ENCODE measurements around the gene SH3PXD2A. TPM values are rescaled to one million over a fixed set of nuclear protein-coding genes. Genes with fewer than 3 reads are reported as not detected.
A peak's percentile ranks its signal among the peaks of the same experiment; 100 is the strongest.

Gene SH3PXD2A
- total and polyA plus RNA-seq, 10 donors = 2.6 to 50.0 (median 35.2) TPM

GRCh38 chr10:103617602-103618385 is 237.6 kb downstream of the SH3PXD2A start:
- peaks cover 0 to 93% (median 35%) of the 10 kb centered on the region in 6 donors for H3K36me3 ChIP-seq
- DNase-seq = no peak
- no peak overlapping the region for H3K4me3 ChIP-seq
- intact Hi-C loops (cut with DNase I; ENCODE audit: low total_unique reads) = no loop called here
- WGBS, 5 donors = 81 to 93% (median 89%) methylated on average over 8 to 13 of the region's 13 CpGs
- H3K27ac ChIP-seq = peak overlapping the region in 5 of 8 donors; percentile 39 to 62 (median 55)
- no peaks in the 10 kb centered on the region for H3K27me3 ChIP-seq (replicated peaks in 1 of 7)
- no peak for TF ChIP-seq POLR2AphosphoS5 (IDR thresholded peaks at IDR 0.05)
- TF ChIP-seq POLR2A (IDR thresholded peaks at IDR 0.05) = no peak
- peaks cover 0 to 61% (median 23%) of the 10 kb centered on the region in 6 donors for H3K4me1 ChIP-seq
- H3K9me3 ChIP-seq = no peaks in the 10 kb centered on the region

DNA sequence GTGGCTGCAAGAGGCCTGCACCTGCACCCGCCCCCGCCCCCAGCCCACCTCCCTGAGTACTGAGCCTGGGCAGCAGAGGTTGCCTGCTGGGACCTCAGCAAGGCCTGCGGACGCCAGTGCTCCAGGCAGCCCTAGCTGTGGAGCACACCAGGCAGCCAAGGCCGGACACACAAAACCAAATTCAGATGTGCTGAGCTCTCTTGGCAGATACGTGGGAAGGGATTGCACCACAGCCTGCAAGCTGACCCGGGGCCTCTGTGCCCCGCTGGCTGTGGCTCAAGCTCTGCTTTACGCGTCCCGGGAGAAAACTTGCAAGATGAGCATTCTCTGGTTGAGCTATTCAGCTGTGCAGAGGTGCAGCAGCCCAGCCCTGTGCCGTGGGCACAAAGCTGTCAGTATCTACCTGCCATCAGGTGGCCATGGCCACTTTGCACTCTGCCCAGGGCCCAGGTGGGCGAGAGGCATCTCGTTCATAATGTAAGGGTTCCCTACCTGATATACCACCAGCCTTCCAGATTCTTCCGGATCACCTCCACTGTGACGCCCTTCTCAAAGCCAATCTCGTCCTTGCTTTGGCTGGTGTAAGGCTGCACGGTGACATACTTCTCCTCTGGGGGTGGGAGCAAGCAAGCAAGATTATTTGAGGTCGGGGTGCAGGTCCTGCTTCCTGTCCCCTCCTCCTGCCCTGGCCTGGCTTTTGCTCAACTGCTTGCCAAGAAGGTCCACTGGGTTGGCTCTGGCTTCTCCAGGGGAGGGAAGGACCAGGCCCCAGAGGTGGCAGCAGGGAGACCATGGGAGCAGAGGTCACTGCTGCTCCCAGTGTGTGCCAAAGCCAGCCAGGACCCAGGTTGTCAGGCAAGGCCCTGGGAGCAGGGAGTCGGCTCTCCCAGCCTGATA is 238.4 kb downstream of the SH3PXD2A start:
- Histone ChIP-seq H3K27me3 (replicated peaks in 1 of 7) (no peaks in the 10 kb centered on the region), H3K4me1 (peaks cover 0 to 69% (median 23%) of the 10 kb centered on the region in 6 donors), H3K27ac (peak overlapping the region in 5 of 8 donors; percentile 10 to 62 (median 42)), H3K9me3 (no peaks in the 10 kb centered on the region), H3K4me3 (no peak overlapping the region), H3K36me3 (peaks cover 0 to 93% (median 35%) of the 10 kb centered on the region in 6 donors)
- no peak for DNase-seq
- 69 to 84% (median 75%) methylated on average over 7 to 20 of the region's 20 CpGs for WGBS, 5 donors
- intact Hi-C loops (cut with DNase I; ENCODE audit: low total_unique reads) = no loop called here
- TF ChIP-seq POLR2AphosphoS5 (IDR thresholded peaks at IDR 0.05) (peak; percentile 42 to 57 (median 55)), CTCF (IDR thresholded peaks at IDR 0.05 in 8 of 11, conservative IDR thresholded peaks at IDR 0.05 in 3 of 11) (no peak)

GRCh38 chr10:103614306-103615158 is 240.8 kb downstream of the SH3PXD2A start:
- Histone ChIP-seq H3K4me1 (peaks cover 0 to 57% (median 22%) of the 10 kb centered on the region in 6 donors), H3K27ac (peak overlapping the region in 4 of 8 donors; percentile 22 to 49 (median 38)), H3K36me3 (peaks cover 0 to 93% (median 27%) of the 10 kb centered on the region in 6 donors), H3K27me3 (replicated peaks in 1 of 7) (no peaks in the 10 kb centered on the region), H3K4me3 (no peak overlapping the region), H3K9me3 (no peaks in the 10 kb centered on the region)
- intact Hi-C loops (cut with DNase I; ENCODE audit: low total_unique reads) = no loop called here
- no peak for DNase-seq
- TF ChIP-seq CTCF (IDR thresholded peaks at IDR 0.05 in 8 of 11, conservative IDR thresholded peaks at IDR 0.05 in 3 of 11) (no peak), POLR2A (IDR thresholded peaks at IDR 0.05) (no peak), POLR2AphosphoS5 (IDR thresholded peaks at IDR 0.05) (no peak)
- 82 to 88% (median 83%) methylated on average over 14 of the region's 14 CpGs for WGBS, 5 donors

GRCh38 chr10:103613616-103614015 is 241.8 kb downstream of the SH3PXD2A start:
- TF ChIP-seq CTCF (IDR thresholded peaks at IDR 0.05 in 8 of 11, conservative IDR thresholded peaks at IDR 0.05 in 3 of 11) (no peak), POLR2A (IDR thresholded peaks at IDR 0.05) (no peak), POLR2AphosphoS5 (IDR thresholded peaks at IDR 0.05) (no peak)
- 90 to 98% (median 94%) methylated on average over 2 of the region's 2 CpGs for WGBS, 5 donors
- Histone ChIP-seq H3K36me3 (peaks cover 0 to 91% (median 27%) of the 10 kb centered on the region in 6 donors), H3K27ac (peak overlapping the region in 1 of 8 donors; percentile 43), H3K27me3 (replicated peaks in 1 of 7) (no peaks in the 10 kb centered on the region), H3K4me1 (peaks cover 0 to 47% (median 16%) of the 10 kb centered on the region in 6 donors), H3K4me3 (no peak overlapping the region), H3K9me3 (no peaks in the 10 kb centered on the region)
- DNase-seq = no peak
- intact Hi-C loops (cut with DNase I; ENCODE audit: low total_unique reads) = no loop called here
